HG03460 (cell line): Measurements from ENCODE around the gene FOXP1.

ENCODE experiments used
- ATAC-seq: cut with Tn5 transposase; IDR thresholded peaks from one replicate; pipeline ENCODE4 v1.9.1; 2021; ENCODE audit not compliant: unreplicated experiment

The FOXP1 gene

GRCh38 chr3:71140477-71140876 lies 443.1 kb downstream of the FOXP1 start:
- ATAC-seq: no peak

- no peak for ATAC-seq
Observed at GRCh38 chr3:71139496-71139895, 444.0 kb downstream of the FOXP1 start.

GRCh38 chr3:71138410-71138809 lies 445.1 kb downstream of the FOXP1 start:
- ATAC-seq: no peak

GRCh38 chr3:71136276-71136675 lies 447.3 kb downstream of the FOXP1 start:
- no peak for ATAC-seq

GRCh38 chr3:71135373-71136088 lies 448.0 kb downstream of the FOXP1 start:
- ATAC-seq: no peak

GRCh38 chr3:71134521-71134920 lies 449.0 kb downstream of the FOXP1 start:
- no peak for ATAC-seq

GRCh38 chr3:71133865-71134264 lies 449.7 kb downstream of the FOXP1 start:
- no peak for ATAC-seq

GRCh38 chr3:71132995-71133730 lies 450.4 kb downstream of the FOXP1 start:
- no peak for ATAC-seq

- ATAC-seq: no peak
Observed at GRCh38 chr3:71131375-71132314, 451.9 kb downstream of the FOXP1 start.

- ATAC-seq: no peak
Observed at GRCh38 chr3:71130471-71131374, 452.8 kb downstream of the FOXP1 start.

- no peak for ATAC-seq
Observed at GRCh38 chr3:71129611-71130431, 453.7 kb downstream of the FOXP1 start.

- ATAC-seq: no peak
Observed at GRCh38 chr3:71128961-71129360, 454.6 kb downstream of the FOXP1 start.

GRCh38 chr3:71127844-71128243 lies 455.7 kb downstream of the FOXP1 start:
- ATAC-seq: no peak

- ATAC-seq: no peak
Observed at GRCh38 chr3:71127052-71127831, 456.3 kb downstream of the FOXP1 start.

GRCh38 chr3:71125738-71126137 lies 457.8 kb downstream of the FOXP1 start:
- no peak for ATAC-seq

- no peak for ATAC-seq
Observed at GRCh38 chr3:71124048-71124447, 459.5 kb downstream of the FOXP1 start.

GRCh38 chr3:71122641-71123040 lies 460.9 kb downstream of the FOXP1 start:
- ATAC-seq: no peak

- no peak for ATAC-seq
Observed at GRCh38 chr3:71121429-71122167, 461.9 kb downstream of the FOXP1 start.
